ENCODE measurements around the gene RHBG. TPM values are rescaled to one million over a fixed set of nuclear protein-coding genes. Genes with fewer than 3 reads are reported as not detected.

Gene RHBG
- total RNA-seq, 1 donor from 2014 or later, result not detected

- peak; percentile 48 for DNase-seq (ENCODE audit: low spot score)
- Mint-ChIP-seq H3K4me3 (ENCODE audit: unreplicated experiment) (no peak overlapping the region), H3K27ac (ENCODE audit: unreplicated experiment) (no peak overlapping the region), H3K4me1 (ENCODE audit: low read depth) (peaks cover 5% of the 10 kb centered on the region), H3K27me3 (ENCODE audit: low read depth) (peaks cover 14% of the 10 kb centered on the region), H3K9me3 (ENCODE audit: low read depth) (no peaks in the 10 kb centered on the region), H3K36me3 (ENCODE audit: low read depth) (no peaks in the 10 kb centered on the region)
- no peak for TF ChIP-seq CTCF (IDR thresholded peaks at IDR 0.05)
Measured at GRCh38 chr1:156384658-156385057, 15.6 kb downstream of the RHBG start.

- H3K9me3 Mint-ChIP-seq (ENCODE audit: low read depth), result no peaks in the 10 kb centered on the region
- peak; percentile 50 for DNase-seq (ENCODE audit: low spot score)
- peak; percentile 93 for TF ChIP-seq CTCF (IDR thresholded peaks at IDR 0.05)
- peaks cover 22% of the 10 kb centered on the region for H3K27me3 Mint-ChIP-seq (ENCODE audit: low read depth)
- no peaks in the 10 kb centered on the region for H3K36me3 Mint-ChIP-seq (ENCODE audit: low read depth)
- no peak overlapping the region for H3K4me3 Mint-ChIP-seq (ENCODE audit: unreplicated experiment)
- peaks cover 3% of the 10 kb centered on the region for H3K4me1 Mint-ChIP-seq (ENCODE audit: low read depth)
- no peak overlapping the region for H3K27ac Mint-ChIP-seq (ENCODE audit: unreplicated experiment)
Measured at GRCh38 chr1:156385534-156386031, 16.6 kb downstream of the RHBG start.

- TF ChIP-seq CTCF (IDR thresholded peaks at IDR 0.05), result no peak
- no peak overlapping the region for H3K4me3 Mint-ChIP-seq (ENCODE audit: unreplicated experiment)
- no peaks in the 10 kb centered on the region for H3K36me3 Mint-ChIP-seq (ENCODE audit: low read depth)
- H3K27ac Mint-ChIP-seq (ENCODE audit: unreplicated experiment), result no peak overlapping the region
- peaks cover 25% of the 10 kb centered on the region for H3K27me3 Mint-ChIP-seq (ENCODE audit: low read depth)
- H3K4me1 Mint-ChIP-seq (ENCODE audit: low read depth), result peaks cover 3% of the 10 kb centered on the region
- peak; percentile 48 for DNase-seq (ENCODE audit: low spot score)
- H3K9me3 Mint-ChIP-seq (ENCODE audit: low read depth), result no peaks in the 10 kb centered on the region
Measured at GRCh38 chr1:156386134-156386901, 17.3 kb downstream of the RHBG start.

- Mint-ChIP-seq H3K4me1 (ENCODE audit: low read depth) (peaks cover 3% of the 10 kb centered on the region), H3K36me3 (ENCODE audit: low read depth) (no peaks in the 10 kb centered on the region), H3K27me3 (ENCODE audit: low read depth) (peaks cover 26% of the 10 kb centered on the region), H3K4me3 (ENCODE audit: unreplicated experiment) (no peak overlapping the region), H3K9me3 (ENCODE audit: low read depth) (no peaks in the 10 kb centered on the region), H3K27ac (ENCODE audit: unreplicated experiment) (no peak overlapping the region)
- TF ChIP-seq CTCF (IDR thresholded peaks at IDR 0.05), result no peak
- peak; percentile 28 for DNase-seq (ENCODE audit: low spot score)
Measured at GRCh38 chr1:156386949-156387869, 18.2 kb downstream of the RHBG start.

- no peaks in the 10 kb centered on the region for H3K36me3 Mint-ChIP-seq (ENCODE audit: low read depth)
- TF ChIP-seq CTCF (IDR thresholded peaks at IDR 0.05), result no peak
- H3K27me3 Mint-ChIP-seq (ENCODE audit: low read depth), result peaks cover 28% of the 10 kb centered on the region
- no peak overlapping the region for H3K4me3 Mint-ChIP-seq (ENCODE audit: unreplicated experiment)
- no peaks in the 10 kb centered on the region for H3K9me3 Mint-ChIP-seq (ENCODE audit: low read depth)
- H3K27ac Mint-ChIP-seq (ENCODE audit: unreplicated experiment), result no peak overlapping the region
- H3K4me1 Mint-ChIP-seq (ENCODE audit: low read depth), result peaks cover 3% of the 10 kb centered on the region
- DNase-seq (ENCODE audit: low spot score), result peak; percentile 78
Measured at GRCh38 chr1:156387870-156388173, 18.8 kb downstream of the RHBG start.

Data from chondrocyte (in vitro differentiated cells).